Naive B cell (primary cell): ENCODE measurements around the gene MYO10. TPM values are rescaled to one million over a fixed set of nuclear protein-coding genes. Genes with fewer than 3 reads are reported as not detected.
"Not testable (repeated sequence)": the region's sequence is repeated elsewhere in the genome, so short reads cannot be mapped to it uniquely, and the experiment has no call there.

ENCODE experiments used
- ATAC-seq, 2 donors: fragments of 150-1000 bp; cut with Tn5 transposase; 2 replicates each; pipeline ENCODE4 v1.10.0; 2021; ENCODE audit warnings: low read depth in 2 of 2, mild to moderate bottlenecking in 2 of 2, moderate library complexity in 2 of 2
- DNase-seq: peaks from one replicate; pipeline ENCODE4 v3.0.0; 2022
- H3K27ac Mint-ChIP-seq, 6 donors: one replicate each; pipeline ENCODE4 v1.8.0; 2020 to 2022; ENCODE audit warnings: mild to moderate bottlenecking in 6 of 6, mixed read lengths in 6 of 6, moderate library complexity in 5 of 6, inconsistent platforms in 2 of 6
- H3K27me3 Mint-ChIP-seq, 3 donors: one replicate each; pipeline ENCODE4 v1.8.0; 2021 to 2022; ENCODE audit warnings: mixed read lengths in 3 of 3, mild to moderate bottlenecking in 1 of 3
- H3K36me3 Mint-ChIP-seq, 2 donors: one replicate each; pipeline ENCODE4 v1.8.0; 2020 to 2022; ENCODE audit warnings: mixed read lengths in 2 of 2, inconsistent platforms in 1 of 2, mild to moderate bottlenecking in 1 of 2
- H3K4me1 Mint-ChIP-seq, 3 donors: one replicate each; pipeline ENCODE4 v1.8.0; 2020 to 2022; ENCODE audit warnings: mixed read lengths in 3 of 3, inconsistent platforms in 1 of 3, mild to moderate bottlenecking in 1 of 3, moderate library complexity in 1 of 3
- H3K4me3 Mint-ChIP-seq, 8 donors: one replicate each; pipeline ENCODE4 v1.8.0; 2020 to 2022; ENCODE audit warnings: mild to moderate bottlenecking in 8 of 8, mixed read lengths in 8 of 8, moderate library complexity in 8 of 8, inconsistent platforms in 2 of 8
- H3K9me3 Mint-ChIP-seq, 7 donors: one replicate each; pipeline ENCODE4 v1.8.0; 2020 to 2022; ENCODE audit warnings: mixed read lengths in 7 of 7, mild to moderate bottlenecking in 5 of 7, inconsistent platforms in 2 of 7, moderate library complexity in 1 of 7
- polyA plus RNA-seq, 6 donors: library from polyadenylated mRNA; unstranded; fragments of 300-500 nt; fragmentation: Illumina TruSeq; gene quantifications; one replicate each; pipeline ENCODE4 v1.2.3, GENCODE V29; 2021; ENCODE audit warnings: low read depth in 6 of 6

Gene MYO10
- polyA plus RNA-seq, 6 donors from 2014 or later = 0.03 to 0.87 TPM; not detected in 4

- peaks cover 4 to 35% (median 10%) of the 10 kb centered on the region in 3 donors for H3K27me3 Mint-ChIP-seq
- peaks cover 0 to 13% of the 10 kb centered on the region in 2 donors for H3K36me3 Mint-ChIP-seq
- peaks cover 0 to 3% (median 0%) of the 10 kb centered on the region in 3 donors for H3K4me1 Mint-ChIP-seq
- DNase-seq (no peak), ATAC-seq (no peak)
- H3K4me3 Mint-ChIP-seq = no peak overlapping the region
- peaks cover 0 to 10% (median 3%) of the 10 kb centered on the region in 7 donors for H3K9me3 Mint-ChIP-seq
- no peak overlapping the region for H3K27ac Mint-ChIP-seq
Observed at GRCh38 chr5:16733331-16734006, 202.6 kb downstream of the MYO10 start.

- Mint-ChIP-seq H3K4me3 (no peak overlapping the region), H3K27ac (no peak overlapping the region), H3K9me3 (peaks cover 0 to 10% (median 3%) of the 10 kb centered on the region in 7 donors), H3K4me1 (peaks cover 4 to 12% (median 10%) of the 10 kb centered on the region in 3 donors), H3K27me3 (peaks cover 4 to 27% (median 4%) of the 10 kb centered on the region in 3 donors), H3K36me3 (peaks cover 0 to 13% of the 10 kb centered on the region in 2 donors)
- DNase-seq (no peak), ATAC-seq (no peak)
Observed at GRCh38 chr5:16732356-16732755, 203.7 kb downstream of the MYO10 start.

GRCh38 chr5:16727755-16728325 is 208.2 kb downstream of the MYO10 start:
- peaks cover 0 to 13% of the 10 kb centered on the region in 2 donors for H3K36me3 Mint-ChIP-seq
- peak overlapping the region in 2 of 6 donors; percentile 34 to 65 for H3K27ac Mint-ChIP-seq
- DNase-seq (no peak), ATAC-seq (no peak)
- H3K27me3 Mint-ChIP-seq = peaks cover 4 to 13% (median 4%) of the 10 kb centered on the region in 3 donors
- peaks cover 4 to 17% (median 10%) of the 10 kb centered on the region in 3 donors for H3K4me1 Mint-ChIP-seq
- peaks cover 2 to 20% (median 7%) of the 10 kb centered on the region in 7 donors for H3K9me3 Mint-ChIP-seq
- H3K4me3 Mint-ChIP-seq = peak overlapping the region in 2 of 8 donors; percentile 12 to 32

GRCh38 chr5:16726538-16726946 is 209.5 kb downstream of the MYO10 start:
- Mint-ChIP-seq H3K4me1 (peaks cover 4 to 17% (median 10%) of the 10 kb centered on the region in 3 donors), H3K27ac (no peak overlapping the region), H3K36me3 (peaks cover 0 to 13% of the 10 kb centered on the region in 2 donors), H3K9me3 (peaks cover 2 to 20% (median 7%) of the 10 kb centered on the region in 7 donors), H3K4me3 (no peak overlapping the region), H3K27me3 (peaks cover 0 to 13% (median 4%) of the 10 kb centered on the region in 3 donors)
- ATAC-seq (no peak), DNase-seq (no peak)

- peaks cover 4 to 17% (median 10%) of the 10 kb centered on the region in 3 donors for H3K4me1 Mint-ChIP-seq
Observed at GRCh38 chr5:16725575-16725974, 210.5 kb downstream of the MYO10 start.

GRCh38 chr5:16723821-16724220 is 212.3 kb downstream of the MYO10 start:
- no peaks in the 10 kb centered on the region for H3K27me3 Mint-ChIP-seq
- DNase-seq (no peak), ATAC-seq (no peak)
- no peak overlapping the region for H3K4me3 Mint-ChIP-seq
- H3K4me1 Mint-ChIP-seq = peaks cover 4 to 17% (median 10%) of the 10 kb centered on the region in 3 donors
- H3K36me3 Mint-ChIP-seq = no peaks in the 10 kb centered on the region
- peaks cover 2 to 13% (median 5%) of the 10 kb centered on the region in 7 donors for H3K9me3 Mint-ChIP-seq
- no peak overlapping the region for H3K27ac Mint-ChIP-seq

More at GRCh38 chr5:16725575-16725974, 210.5 kb downstream of the MYO10 start:
- Mint-ChIP-seq H3K4me3 (no peak overlapping the region), H3K27me3 (peaks cover 0 to 8% (median 4%) of the 10 kb centered on the region in 3 donors), H3K27ac (no peak overlapping the region), H3K36me3 (peaks cover 0 to 8% of the 10 kb centered on the region in 2 donors), H3K9me3 (peaks cover 2 to 20% (median 7%) of the 10 kb centered on the region in 7 donors)
- ATAC-seq (no peak), DNase-seq (no peak)

- H3K27ac Mint-ChIP-seq = no peak overlapping the region
- H3K4me3 Mint-ChIP-seq = no peak overlapping the region
- peaks cover 2 to 13% (median 5%) of the 10 kb centered on the region in 7 donors for H3K9me3 Mint-ChIP-seq
- H3K36me3 Mint-ChIP-seq = no peaks in the 10 kb centered on the region
- H3K4me1 Mint-ChIP-seq = peaks cover 0 to 6% (median 0%) of the 10 kb centered on the region in 3 donors
- no peak for ATAC-seq
- no peak for DNase-seq
- peaks cover 0 to 4% (median 0%) of the 10 kb centered on the region in 3 donors for H3K27me3 Mint-ChIP-seq
Observed at GRCh38 chr5:16722097-16722495, 214.0 kb downstream of the MYO10 start.

- H3K27ac Mint-ChIP-seq = no peak overlapping the region
- H3K4me1 Mint-ChIP-seq = peaks cover 0 to 2% (median 0%) of the 10 kb centered on the region in 3 donors
- no peak for DNase-seq
- H3K4me3 Mint-ChIP-seq = no peak overlapping the region
- H3K9me3 Mint-ChIP-seq = peaks cover 2 to 13% (median 5%) of the 10 kb centered on the region in 7 donors
- ATAC-seq = no peak
- peaks cover 0 to 4% (median 0%) of the 10 kb centered on the region in 3 donors for H3K27me3 Mint-ChIP-seq
- H3K36me3 Mint-ChIP-seq = no peaks in the 10 kb centered on the region
Observed at GRCh38 chr5:16721151-16722096, 214.7 kb downstream of the MYO10 start.

- not testable (repeated sequence) for DNase-seq, ATAC-seq, H3K9me3 Mint-ChIP-seq, H3K4me3 Mint-ChIP-seq, H3K27ac Mint-ChIP-seq, H3K36me3 Mint-ChIP-seq, H3K4me1 Mint-ChIP-seq
- H3K27me3 Mint-ChIP-seq = peaks cover 4 to 14% (median 6%) of the 10 kb centered on the region in 3 donors
Observed at GRCh38 chr5:16718036-16718435, 218.1 kb downstream of the MYO10 start.

GRCh38 chr5:16713386-16713928 is 222.6 kb downstream of the MYO10 start:
- no peaks in the 10 kb centered on the region for H3K36me3 Mint-ChIP-seq
- peaks cover 0 to 6% (median 0%) of the 10 kb centered on the region in 3 donors for H3K4me1 Mint-ChIP-seq
- H3K4me3 Mint-ChIP-seq = peak overlapping the region in 2 of 8 donors; percentile 9 to 52
- H3K27ac Mint-ChIP-seq = no peak overlapping the region
- ATAC-seq = no peak
- DNase-seq = no peak
- peaks cover 7 to 25% (median 13%) of the 10 kb centered on the region in 3 donors for H3K27me3 Mint-ChIP-seq
- peaks cover 0 to 2% (median 0%) of the 10 kb centered on the region in 7 donors for H3K9me3 Mint-ChIP-seq

GRCh38 chr5:16712620-16713019 is 223.5 kb downstream of the MYO10 start:
- H3K27ac Mint-ChIP-seq = no peak overlapping the region

GRCh38 chr5:16712178-16712577 is 223.9 kb downstream of the MYO10 start:
- Mint-ChIP-seq H3K27me3 (peaks cover 7 to 25% (median 9%) of the 10 kb centered on the region in 3 donors), H3K27ac (no peak overlapping the region), H3K4me1 (peaks cover 0 to 6% (median 0%) of the 10 kb centered on the region in 3 donors), H3K9me3 (peaks cover 0 to 2% (median 0%) of the 10 kb centered on the region in 7 donors), H3K36me3 (no peaks in the 10 kb centered on the region), H3K4me3 (no peak overlapping the region)
- no peak for ATAC-seq
- no peak for DNase-seq

More at GRCh38 chr5:16712620-16713019, 223.5 kb downstream of the MYO10 start:
- Mint-ChIP-seq H3K4me3 (no peak overlapping the region), H3K4me1 (peaks cover 0 to 6% (median 0%) of the 10 kb centered on the region in 3 donors), H3K27me3 (peaks cover 7 to 25% (median 13%) of the 10 kb centered on the region in 3 donors), H3K9me3 (peaks cover 0 to 2% (median 0%) of the 10 kb centered on the region in 7 donors), H3K36me3 (no peaks in the 10 kb centered on the region)
- ATAC-seq (no peak), DNase-seq (no peak)
